Measurements from ENCODE around the gene ETFB.

Gene ETFB

DNA sequence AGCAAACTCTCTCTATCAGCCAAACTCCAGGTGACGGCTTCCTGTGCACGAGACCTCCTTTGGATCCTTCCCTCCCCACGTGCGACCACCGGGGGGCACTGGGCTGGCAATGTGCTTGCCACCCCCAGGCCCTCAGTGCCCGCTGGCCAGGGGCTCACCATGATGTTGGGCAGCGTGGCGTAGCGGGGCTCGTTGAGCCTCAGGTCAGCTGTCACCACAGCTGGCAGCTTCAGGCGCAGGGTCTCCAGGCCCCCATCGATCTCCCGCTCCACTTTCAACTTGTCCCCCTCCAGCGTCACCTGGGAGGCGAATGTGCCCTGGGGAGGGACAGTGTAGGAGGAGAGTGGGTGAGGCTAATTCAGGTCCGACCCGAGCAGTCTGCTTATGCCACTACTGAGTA lies 19.4 kb downstream of the ETFB start:
- Histone ChIP-seq H3K27ac (ENCODE audit: low read depth, low read length) (no peak overlapping the region), H3K4me1 (ENCODE audit: control insufficient read depth, insufficient read depth, low read length) (peaks cover 11% of the 10 kb centered on the region), H3K4me3 (ENCODE audit: low read depth, low read length) (no peak overlapping the region), H3K36me3 (ENCODE audit: control insufficient read depth, insufficient read depth, low read length) (peaks cover 16% of the 10 kb centered on the region), H3K9ac (ENCODE audit: low read depth, low read length) (no peak overlapping the region), H3K9me3 (ENCODE audit: control insufficient read depth, insufficient read depth, low read length) (no peaks in the 10 kb centered on the region), H3K27me3 (ENCODE audit: control insufficient read depth, insufficient read depth, low read length) (peaks cover 4% of the 10 kb centered on the region)

- Histone ChIP-seq H3K36me3 (ENCODE audit: control insufficient read depth, insufficient read depth, low read length) (peaks cover 8% of the 10 kb centered on the region), H3K27ac (ENCODE audit: low read depth, low read length) (no peak overlapping the region), H3K27me3 (ENCODE audit: control insufficient read depth, insufficient read depth, low read length) (peaks cover 20% of the 10 kb centered on the region), H3K4me1 (ENCODE audit: control insufficient read depth, insufficient read depth, low read length) (peaks cover 18% of the 10 kb centered on the region), H3K9ac (ENCODE audit: low read depth, low read length) (no peak overlapping the region), H3K9me3 (ENCODE audit: control insufficient read depth, insufficient read depth, low read length) (no peaks in the 10 kb centered on the region), H3K4me3 (ENCODE audit: low read depth, low read length) (no peak overlapping the region)
Measured at GRCh38 chr19:51345076-51345620, 21.0 kb downstream of the ETFB start.

GRCh38 chr19:51342631-51343569 lies 23.3 kb downstream of the ETFB start:
- H3K9me3 ChIP-seq (ENCODE audit: control insufficient read depth, insufficient read depth, low read length), result no peaks in the 10 kb centered on the region
- no peak overlapping the region for H3K9ac ChIP-seq (ENCODE audit: low read depth, low read length)
- H3K27me3 ChIP-seq (ENCODE audit: control insufficient read depth, insufficient read depth, low read length), result peaks cover 20% of the 10 kb centered on the region
- H3K36me3 ChIP-seq (ENCODE audit: control insufficient read depth, insufficient read depth, low read length), result peaks cover 8% of the 10 kb centered on the region
- H3K4me1 ChIP-seq (ENCODE audit: control insufficient read depth, insufficient read depth, low read length), result peaks cover 21% of the 10 kb centered on the region
- no peak overlapping the region for H3K27ac ChIP-seq (ENCODE audit: low read depth, low read length)
- H3K4me3 ChIP-seq (ENCODE audit: low read depth, low read length), result no peak overlapping the region

DNA sequence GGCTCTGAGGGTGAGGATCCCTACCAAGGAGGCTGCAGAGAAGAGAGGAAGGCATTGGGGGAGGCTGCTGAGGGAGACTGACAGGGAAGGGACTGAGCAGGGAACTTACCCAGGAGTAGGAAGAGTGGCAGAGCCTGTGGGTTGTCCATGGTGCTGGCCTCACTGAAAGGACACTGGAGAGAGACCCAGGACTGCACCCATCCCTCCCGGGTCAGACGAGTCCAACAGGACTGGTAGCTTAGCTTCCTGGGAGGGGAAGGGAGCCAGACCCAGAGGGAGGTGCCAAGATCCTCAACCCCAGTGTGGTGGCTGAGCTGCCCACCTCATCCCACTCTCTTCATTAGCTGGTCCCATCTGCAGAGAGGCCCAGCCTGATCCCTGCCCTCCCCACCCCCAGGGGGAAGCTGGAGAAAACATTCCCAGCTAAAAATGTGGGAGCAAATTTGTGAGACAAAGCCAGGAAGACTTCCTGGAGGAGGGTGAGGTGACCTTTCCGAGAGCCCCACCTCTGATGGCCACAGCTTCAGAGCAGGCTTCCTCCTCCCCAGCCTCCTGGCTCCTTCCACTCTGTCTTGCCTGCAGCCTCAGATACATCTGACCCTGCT lies 24.1 kb downstream of the ETFB start, which contains the start of gene VSIG10L:
Gene VSIG10L (minus strand): TSS at position 164 of the 605 bp plus-strand sequence. CDS start 15 bp downstream, at position 149.
- Histone ChIP-seq H3K9ac (ENCODE audit: low read depth, low read length) (no peak within 1 kb of the TSS), H3K27me3 (ENCODE audit: control insufficient read depth, insufficient read depth, low read length) (peaks cover 20% of the 10 kb centered on the region), H3K9me3 (ENCODE audit: control insufficient read depth, insufficient read depth, low read length) (no peaks in the 10 kb centered on the region), H3K4me1 (ENCODE audit: control insufficient read depth, insufficient read depth, low read length) (peaks cover 21% of the 10 kb centered on the region), H3K36me3 (ENCODE audit: control insufficient read depth, insufficient read depth, low read length) (peaks cover 8% of the 10 kb centered on the region), H3K27ac (ENCODE audit: low read depth, low read length) (no peak within 1 kb of the TSS), H3K4me3 (ENCODE audit: low read depth, low read length) (no peak within 1 kb of the TSS; the same call in 1 of the 2 replicates)

DNA sequence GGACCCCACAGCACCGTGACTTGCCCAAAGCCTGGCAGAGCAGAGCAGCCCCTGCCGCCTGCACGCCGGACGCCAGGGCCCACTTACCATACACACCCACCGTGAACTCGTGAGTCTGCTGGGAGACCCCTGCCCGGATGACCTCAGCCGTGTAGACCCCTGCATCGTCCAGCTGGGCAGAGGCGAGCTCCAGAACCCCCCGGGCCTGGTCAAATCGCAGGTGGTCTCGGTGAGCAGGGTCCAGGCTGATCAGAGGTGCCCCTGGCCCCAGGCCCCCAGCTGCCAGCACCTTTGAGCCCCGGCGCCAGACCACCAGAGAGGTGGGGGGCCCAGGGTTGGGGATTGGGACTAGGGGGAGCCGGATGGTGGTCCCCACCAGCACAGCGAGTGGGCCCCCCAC lies 25.1 kb downstream of the ETFB start:
- H3K27me3 ChIP-seq (ENCODE audit: control insufficient read depth, insufficient read depth, low read length), result peaks cover 20% of the 10 kb centered on the region
- no peak overlapping the region for H3K27ac ChIP-seq (ENCODE audit: low read depth, low read length)
- no peaks in the 10 kb centered on the region for H3K9me3 ChIP-seq (ENCODE audit: control insufficient read depth, insufficient read depth, low read length)
- peaks cover 8% of the 10 kb centered on the region for H3K36me3 ChIP-seq (ENCODE audit: control insufficient read depth, insufficient read depth, low read length)
- no peak overlapping the region for H3K9ac ChIP-seq (ENCODE audit: low read depth, low read length)
- H3K4me1 ChIP-seq (ENCODE audit: control insufficient read depth, insufficient read depth, low read length), result peaks cover 21% of the 10 kb centered on the region
- peak overlapping the region; percentile 68; the same call in 1 of the 2 replicates for H3K4me3 ChIP-seq (ENCODE audit: low read depth, low read length)

DNA sequence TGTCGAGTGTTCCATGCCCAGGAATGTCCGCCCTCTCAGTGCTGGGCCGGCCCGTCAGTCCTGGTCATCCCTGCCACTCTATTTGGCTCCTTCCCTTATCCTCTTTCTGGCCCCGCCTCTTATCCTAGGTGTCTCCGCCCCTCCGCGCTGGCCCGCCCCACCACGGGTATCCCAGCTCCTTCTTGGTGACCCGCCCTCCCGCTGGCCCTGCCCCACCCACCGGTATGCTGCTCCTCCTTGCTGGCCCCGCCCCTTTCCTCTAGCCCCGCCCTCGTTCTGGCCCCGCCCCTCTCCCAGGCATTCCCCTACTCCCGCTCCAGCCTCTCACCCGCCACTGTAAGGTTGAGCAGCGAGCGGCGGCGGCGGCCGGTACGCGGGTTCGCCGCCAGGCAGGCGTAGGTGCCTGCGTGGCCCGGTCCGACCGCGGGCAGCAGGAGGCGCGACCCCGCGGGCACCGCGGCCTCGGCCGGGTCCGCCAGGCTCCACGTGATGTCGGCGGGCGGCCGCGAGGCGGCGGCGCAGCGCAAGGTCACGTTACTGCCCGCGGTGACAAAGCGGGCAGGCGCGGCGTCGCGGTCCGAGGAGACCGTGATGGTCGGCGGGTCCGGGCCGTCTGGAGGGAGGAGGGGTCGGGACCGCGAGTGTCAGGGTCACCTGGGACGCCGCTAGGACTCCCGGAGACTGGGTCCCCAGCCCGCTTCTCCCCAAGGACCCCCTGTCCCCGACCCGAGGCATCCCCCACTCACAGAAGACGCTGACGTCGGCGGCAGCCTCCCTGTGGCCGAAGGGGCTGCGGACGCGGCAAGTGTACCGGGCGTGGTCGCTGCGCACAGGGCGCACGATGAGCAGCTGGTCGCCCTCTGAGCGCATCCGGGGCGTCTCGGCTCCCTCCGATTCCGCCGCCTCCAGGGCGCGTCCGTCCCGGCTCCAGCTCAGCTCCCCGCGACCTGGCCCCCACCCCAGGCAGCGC lies 26.2 kb downstream of the ETFB start:
- Histone ChIP-seq H3K27me3 (ENCODE audit: control insufficient read depth, insufficient read depth, low read length) (peaks cover 20% of the 10 kb centered on the region), H3K9ac (ENCODE audit: low read depth, low read length) (peak overlapping the region; percentile 70), H3K27ac (ENCODE audit: low read depth, low read length) (peak overlapping the region; percentile 81), H3K9me3 (ENCODE audit: control insufficient read depth, insufficient read depth, low read length) (no peaks in the 10 kb centered on the region), H3K4me1 (ENCODE audit: control insufficient read depth, insufficient read depth, low read length) (peaks cover 21% of the 10 kb centered on the region), H3K4me3 (ENCODE audit: low read depth, low read length) (peak overlapping the region; percentile 89), H3K36me3 (ENCODE audit: control insufficient read depth, insufficient read depth, low read length) (peaks cover 10% of the 10 kb centered on the region)

DNA sequence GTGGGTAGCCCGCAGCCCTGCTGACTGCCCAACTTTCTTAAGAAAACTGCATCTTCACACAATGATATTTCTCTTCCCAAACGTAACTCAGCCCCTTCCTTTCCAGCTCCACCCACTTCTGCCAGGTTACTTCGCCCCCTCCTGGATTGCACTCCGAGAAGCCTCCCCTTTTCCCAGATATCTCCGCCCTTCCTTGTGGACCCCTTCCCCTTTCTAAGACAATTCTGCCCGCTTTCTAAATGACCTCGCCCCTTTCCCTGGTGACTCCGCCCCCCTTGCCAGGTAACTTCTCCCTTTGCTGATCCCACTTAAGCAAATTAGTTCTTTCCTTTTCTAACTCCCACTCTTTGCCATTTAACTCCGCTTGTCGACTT lies 26.9 kb downstream of the ETFB start:
- Histone ChIP-seq H3K27ac (ENCODE audit: low read depth, low read length) (peak overlapping the region; percentile 81), H3K4me3 (ENCODE audit: low read depth, low read length) (peak overlapping the region; percentile 89), H3K4me1 (ENCODE audit: control insufficient read depth, insufficient read depth, low read length) (peaks cover 21% of the 10 kb centered on the region), H3K9ac (ENCODE audit: low read depth, low read length) (peak overlapping the region; percentile 69; the same call in 1 of the 2 replicates), H3K27me3 (ENCODE audit: control insufficient read depth, insufficient read depth, low read length) (peaks cover 20% of the 10 kb centered on the region), H3K36me3 (ENCODE audit: control insufficient read depth, insufficient read depth, low read length) (peaks cover 4% of the 10 kb centered on the region; the same call in 1 of the 2 replicates), H3K9me3 (ENCODE audit: control insufficient read depth, insufficient read depth, low read length) (no peaks in the 10 kb centered on the region)

GRCh38 chr19:51338563-51339312 lies 27.4 kb downstream of the ETFB start:
- peaks cover 20% of the 10 kb centered on the region for H3K27me3 ChIP-seq (ENCODE audit: control insufficient read depth, insufficient read depth, low read length)
- H3K4me3 ChIP-seq (ENCODE audit: low read depth, low read length), result peak overlapping the region; percentile 89
- peak overlapping the region; percentile 69; the same call in 1 of the 2 replicates for H3K9ac ChIP-seq (ENCODE audit: low read depth, low read length)
- H3K36me3 ChIP-seq (ENCODE audit: control insufficient read depth, insufficient read depth, low read length), result peaks cover 4% of the 10 kb centered on the region; the same call in 1 of the 2 replicates
- peaks cover 21% of the 10 kb centered on the region for H3K4me1 ChIP-seq (ENCODE audit: control insufficient read depth, insufficient read depth, low read length)
- no peaks in the 10 kb centered on the region for H3K9me3 ChIP-seq (ENCODE audit: control insufficient read depth, insufficient read depth, low read length)
- H3K27ac ChIP-seq (ENCODE audit: low read depth, low read length), result peak overlapping the region; percentile 81

GRCh38 chr19:51337861-51338562 lies 28.2 kb downstream of the ETFB start:
- H3K9ac ChIP-seq (ENCODE audit: low read depth, low read length), result peak overlapping the region; percentile 64; the same call in 1 of the 2 replicates
- peaks cover 20% of the 10 kb centered on the region for H3K27me3 ChIP-seq (ENCODE audit: control insufficient read depth, insufficient read depth, low read length)
- peak overlapping the region; percentile 89 for H3K4me3 ChIP-seq (ENCODE audit: low read depth, low read length)
- H3K27ac ChIP-seq (ENCODE audit: low read depth, low read length), result no peak overlapping the region
- H3K36me3 ChIP-seq (ENCODE audit: control insufficient read depth, insufficient read depth, low read length), result peaks cover 5% of the 10 kb centered on the region; the same call in 1 of the 2 replicates
- no peaks in the 10 kb centered on the region for H3K9me3 ChIP-seq (ENCODE audit: control insufficient read depth, insufficient read depth, low read length)
- peaks cover 21% of the 10 kb centered on the region for H3K4me1 ChIP-seq (ENCODE audit: control insufficient read depth, insufficient read depth, low read length)
